ENCODE data around the gene PTPRO. TPM values are rescaled to one million over a fixed set of nuclear protein-coding genes. Genes with fewer than 3 reads are reported as not detected.

The PTPRO gene
- total RNA-seq, 1 donor from 2014 or later = 0.49 TPM

- no peaks in the 10 kb centered on the region for H3K4me1 ChIP-seq
- no peak for DNase-seq (ENCODE audit: extremely low spot score in 2 of 2)
- peaks cover 14% of the 10 kb centered on the region for H3K9me3 ChIP-seq
- H3K27me3 ChIP-seq = no peaks in the 10 kb centered on the region
- intact Hi-C loops (cut with DNase I) = no loop called here
- no peaks in the 10 kb centered on the region for H3K36me3 ChIP-seq
- H3K4me3 ChIP-seq = no peak overlapping the region
- no peak overlapping the region for H3K27ac ChIP-seq
- TF ChIP-seq POLR2AphosphoS5 (IDR thresholded peaks at IDR 0.05; ENCODE audit: insufficient read depth in 1 of 2, low read depth in 1 of 2) (no peak), POLR2A (IDR thresholded peaks at IDR 0.05) (no peak), CTCF (IDR thresholded peaks at IDR 0.05) (no peak)
These were observed 135.7 kb downstream of the PTPRO start for GRCh38 chr12:15458008-15458407.

GRCh38 chr12:15468911-15469310 is 146.6 kb downstream of the PTPRO start:
- no peak for DNase-seq (ENCODE audit: extremely low spot score in 2 of 2)
- Histone ChIP-seq H3K9me3 (no peaks in the 10 kb centered on the region), H3K36me3 (no peaks in the 10 kb centered on the region), H3K27ac (no peak overlapping the region), H3K27me3 (no peaks in the 10 kb centered on the region), H3K4me3 (no peak overlapping the region), H3K4me1 (no peaks in the 10 kb centered on the region)
- intact Hi-C loops (cut with DNase I) = no loop called here
- TF ChIP-seq CTCF (IDR thresholded peaks at IDR 0.05) = no peak
- TF ChIP-seq POLR2A (IDR thresholded peaks at IDR 0.05) = no peak
- TF ChIP-seq POLR2AphosphoS5 (IDR thresholded peaks at IDR 0.05; ENCODE audit: insufficient read depth in 1 of 2, low read depth in 1 of 2) = no peak

- DNase-seq (ENCODE audit: extremely low spot score in 2 of 2) = no peak
- Histone ChIP-seq H3K9me3 (no peaks in the 10 kb centered on the region), H3K27ac (no peak overlapping the region), H3K27me3 (no peaks in the 10 kb centered on the region), H3K36me3 (no peaks in the 10 kb centered on the region), H3K4me3 (no peak overlapping the region), H3K4me1 (no peaks in the 10 kb centered on the region)
- TF ChIP-seq POLR2AphosphoS5 (IDR thresholded peaks at IDR 0.05; ENCODE audit: insufficient read depth in 1 of 2, low read depth in 1 of 2) (no peak), CTCF (IDR thresholded peaks at IDR 0.05) (no peak), POLR2A (IDR thresholded peaks at IDR 0.05) (no peak)
- intact Hi-C loops (cut with DNase I) = no loop called here
These were observed 147.0 kb downstream of the PTPRO start for GRCh38 chr12:15469356-15469755.

- no peaks in the 10 kb centered on the region for H3K27me3 ChIP-seq
- H3K4me1 ChIP-seq = no peaks in the 10 kb centered on the region
- no peak for DNase-seq (ENCODE audit: extremely low spot score in 2 of 2)
- H3K9me3 ChIP-seq = no peaks in the 10 kb centered on the region
- no peak overlapping the region for H3K27ac ChIP-seq
- H3K36me3 ChIP-seq = no peaks in the 10 kb centered on the region
- no peak overlapping the region for H3K4me3 ChIP-seq
- intact Hi-C loops (cut with DNase I) = no loop called here
- TF ChIP-seq POLR2AphosphoS5 (IDR thresholded peaks at IDR 0.05; ENCODE audit: insufficient read depth in 1 of 2, low read depth in 1 of 2) (no peak), POLR2A (IDR thresholded peaks at IDR 0.05) (no peak), CTCF (IDR thresholded peaks at IDR 0.05) (no peak)
These were observed 149.7 kb downstream of the PTPRO start for GRCh38 chr12:15472036-15472435.

- no peak for DNase-seq (ENCODE audit: extremely low spot score in 2 of 2)
- intact Hi-C loops (cut with DNase I) = no loop called here
- Histone ChIP-seq H3K9me3 (no peaks in the 10 kb centered on the region), H3K4me1 (no peaks in the 10 kb centered on the region), H3K4me3 (no peak overlapping the region), H3K27me3 (no peaks in the 10 kb centered on the region), H3K27ac (no peak overlapping the region), H3K36me3 (no peaks in the 10 kb centered on the region)
- no peak for TF ChIP-seq CTCF (IDR thresholded peaks at IDR 0.05)
- TF ChIP-seq POLR2AphosphoS5 (IDR thresholded peaks at IDR 0.05; ENCODE audit: insufficient read depth in 1 of 2, low read depth in 1 of 2) = no peak
- TF ChIP-seq POLR2A (IDR thresholded peaks at IDR 0.05) = no peak
These were observed 152.5 kb downstream of the PTPRO start for GRCh38 chr12:15474766-15475165.
